Vagina (tissue), 2 donors: ENCODE measurements around the gene CKAP5. TPM values are rescaled to one million over a fixed set of nuclear protein-coding genes. Genes with fewer than 3 reads are reported as not detected.

ENCODE experiments used
- DNase-seq, 2 donors: peaks; one replicate each; pipeline ENCODE4 v3.0.0-alpha.2; 2017; ENCODE audit errors: extremely low spot score in 2 of 2
- H3K27ac ChIP-seq: fragments of 200-600 bp; sonication (generic); one replicate; pipeline ENCODE4 v1.5.1; 2019
- H3K27me3 ChIP-seq: fragments of 200-600 bp; sonication (generic); one replicate; pipeline ENCODE4 v1.5.1; 2019
- H3K36me3 ChIP-seq, 2 donors: fragments of 200-600 bp; sonication (generic); one replicate each; pipeline ENCODE4 v1.5.1; 2017 to 2019
- H3K4me1 ChIP-seq: fragments of 200-600 bp; sonication (generic); one replicate; pipeline ENCODE4 v1.5.1; 2019
- H3K4me3 ChIP-seq, 2 donors: fragments of 200-600 bp; sonication (generic); 1 replicate in 1 of 2; 2 replicates in 1 of 2; pipeline ENCODE4 v1.5.1; 2016 to 2019
- H3K9me3 ChIP-seq: fragments of 200-600 bp; sonication (generic); one replicate; pipeline ENCODE4 v1.5.1; 2019
- CTCF ChIP-seq, 3 experiments: fragments of 450-650 bp in 2 of 3; fragments of 200-600 bp in 1 of 3; sonication (generic) in 1 of 3; IDR thresholded peaks; one replicate each; pipeline ENCODE4 v1.5.1; 2017 to 2019; ENCODE audit warnings: antibody characterized with exemption in 3 of 3, mild to moderate bottlenecking in 2 of 3, moderate library complexity in 2 of 3
- POLR2A ChIP-seq, 2 donors: fragments of 450-650 bp; IDR thresholded peaks; one replicate each; pipeline ENCODE4 v1.6.1; 2017; ENCODE audit warnings: antibody characterized with exemption in 2 of 2, mild to moderate bottlenecking in 2 of 2, moderate library complexity in 2 of 2
- POLR2AphosphoS5 ChIP-seq, 2 donors: sonication (generic); formaldehyde crosslinking; IDR thresholded peaks; one replicate each; pipeline ENCODE4 v1.9.0; 2017; ENCODE audit warnings: antibody characterized with exemption in 2 of 2, mild to moderate bottlenecking in 2 of 2, low read depth in 1 of 2; ENCODE audit not compliant: insufficient read depth in 1 of 2
- intact Hi-C: fragments of 100-400 bp; cut with DNase I; formaldehyde crosslinking; loops from one replicate; pipeline ENCODE4 v1.15.1; 2023
- total RNA-seq: library from RNA; depleted of rRNA; stranded (reverse); fragments of >200 nt; gene quantifications from one replicate; pipeline ENCODE4 v1.2.3, GENCODE V29; 2016

CKAP5 gene
- total RNA-seq, 1 donor from 2014 or later: 32.9 TPM

DNA sequence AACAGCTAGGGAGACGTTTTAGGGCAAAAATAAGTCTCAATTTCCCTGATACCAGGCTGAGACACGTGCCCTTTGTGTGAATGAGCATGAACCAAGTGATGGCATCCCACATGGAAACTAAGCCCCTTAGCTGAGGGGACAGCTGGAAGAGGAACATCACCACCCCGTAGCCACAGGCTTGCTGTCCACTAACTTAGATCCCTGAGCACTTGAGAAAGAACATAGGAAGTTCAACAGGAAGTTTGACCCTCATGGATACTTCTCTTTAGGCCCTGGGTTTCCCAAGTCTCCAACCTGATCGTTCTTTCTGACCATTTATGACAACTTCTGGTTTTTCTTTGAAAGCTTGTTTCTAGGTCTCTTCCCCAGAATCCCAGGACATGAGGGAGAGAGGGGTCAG is 11.6 kb upstream of the CKAP5 start:
- no peak for TF ChIP-seq POLR2A (IDR thresholded peaks at IDR 0.05)
- TF ChIP-seq CTCF (IDR thresholded peaks at IDR 0.05): no peak
- no peak for TF ChIP-seq POLR2AphosphoS5 (IDR thresholded peaks at IDR 0.05; ENCODE audit: insufficient read depth in 1 of 2, low read depth in 1 of 2)
- Histone ChIP-seq H3K4me1 (no peaks in the 10 kb centered on the region), H3K27me3 (no peaks in the 10 kb centered on the region), H3K9me3 (no peaks in the 10 kb centered on the region), H3K4me3 (no peak overlapping the region), H3K36me3 (peaks cover 0 to 8% of the 10 kb centered on the region in 2 donors), H3K27ac (no peak overlapping the region)
- DNase-seq: no peak
- intact Hi-C loops: no loop called here

- H3K27me3 ChIP-seq: no peaks in the 10 kb centered on the region
- H3K9me3 ChIP-seq: no peaks in the 10 kb centered on the region
- TF ChIP-seq POLR2AphosphoS5 (IDR thresholded peaks at IDR 0.05; ENCODE audit: insufficient read depth in 1 of 2, low read depth in 1 of 2): no peak
- TF ChIP-seq CTCF (IDR thresholded peaks at IDR 0.05): no peak
- TF ChIP-seq POLR2A (IDR thresholded peaks at IDR 0.05): no peak
- H3K4me3 ChIP-seq: no peak overlapping the region
- H3K4me1 ChIP-seq: no peaks in the 10 kb centered on the region
- intact Hi-C loops: no loop called here
- peaks cover 0 to 8% of the 10 kb centered on the region in 2 donors for H3K36me3 ChIP-seq
- DNase-seq: no peak
- no peak overlapping the region for H3K27ac ChIP-seq
Measured at GRCh38 chr11:46856605-46857343, 10.7 kb upstream of the CKAP5 start.

DNA sequence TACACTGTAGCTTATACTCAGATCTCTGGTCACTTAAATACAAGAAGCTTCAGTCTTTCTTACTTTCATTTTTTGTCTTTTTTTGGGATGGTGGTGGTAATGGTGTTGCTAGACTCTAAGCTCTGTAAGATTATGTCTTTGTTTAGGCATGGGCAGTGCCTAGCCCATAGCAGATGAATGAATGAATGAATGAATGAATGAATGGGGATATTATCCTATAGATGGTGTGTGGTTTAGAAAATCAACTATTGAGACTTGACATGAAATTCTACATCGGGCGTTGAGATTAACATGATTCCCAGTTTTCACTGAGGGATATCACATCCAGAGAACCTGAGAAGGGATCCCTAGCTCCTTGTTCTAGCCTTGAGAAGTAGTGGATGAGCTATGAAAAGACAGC is 9.8 kb upstream of the CKAP5 start:
- no peak for TF ChIP-seq POLR2AphosphoS5 (IDR thresholded peaks at IDR 0.05; ENCODE audit: insufficient read depth in 1 of 2, low read depth in 1 of 2)
- TF ChIP-seq POLR2A (IDR thresholded peaks at IDR 0.05): no peak
- TF ChIP-seq CTCF (IDR thresholded peaks at IDR 0.05): no peak
- DNase-seq: no peak
- Histone ChIP-seq H3K27ac (no peak overlapping the region), H3K27me3 (no peaks in the 10 kb centered on the region), H3K36me3 (peaks cover 0 to 8% of the 10 kb centered on the region in 2 donors), H3K9me3 (no peaks in the 10 kb centered on the region), H3K4me3 (no peak overlapping the region), H3K4me1 (no peaks in the 10 kb centered on the region)
- intact Hi-C loops: no loop called here

- peaks cover 0 to 8% of the 10 kb centered on the region in 2 donors for H3K36me3 ChIP-seq
- no peaks in the 10 kb centered on the region for H3K27me3 ChIP-seq
- no peaks in the 10 kb centered on the region for H3K4me1 ChIP-seq
- intact Hi-C loops: no loop called here
- DNase-seq: no peak
- H3K27ac ChIP-seq: no peak overlapping the region
- H3K4me3 ChIP-seq: no peak overlapping the region
- TF ChIP-seq POLR2AphosphoS5 (IDR thresholded peaks at IDR 0.05; ENCODE audit: insufficient read depth in 1 of 2, low read depth in 1 of 2) (no peak), POLR2A (IDR thresholded peaks at IDR 0.05) (no peak), CTCF (IDR thresholded peaks at IDR 0.05) (no peak)
- H3K9me3 ChIP-seq: no peaks in the 10 kb centered on the region
Measured at GRCh38 chr11:46855167-46855566, 9.1 kb upstream of the CKAP5 start.

- H3K9me3 ChIP-seq: no peaks in the 10 kb centered on the region
- intact Hi-C loops: no loop called here
- H3K4me1 ChIP-seq: no peaks in the 10 kb centered on the region
- TF ChIP-seq CTCF (IDR thresholded peaks at IDR 0.05) (no peak), POLR2A (IDR thresholded peaks at IDR 0.05) (no peak), POLR2AphosphoS5 (IDR thresholded peaks at IDR 0.05; ENCODE audit: insufficient read depth in 1 of 2, low read depth in 1 of 2) (no peak)
- H3K27ac ChIP-seq: no peak overlapping the region
- H3K36me3 ChIP-seq: no peaks in the 10 kb centered on the region
- H3K4me3 ChIP-seq: no peak overlapping the region
- no peaks in the 10 kb centered on the region for H3K27me3 ChIP-seq
- no peak for DNase-seq
Measured at GRCh38 chr11:46850829-46851380, 4.8 kb upstream of the CKAP5 start.
